Fibroblast of skin of right quadriceps (primary cell): ENCODE data around the gene MYO7B.
A peak's percentile ranks its signal among the peaks of the same experiment; 100 is the strongest.

ENCODE experiments used
- DNase-seq: peaks from one replicate; pipeline ENCODE4 v3.0.0-alpha.2; 2013

Gene MYO7B

GRCh38 chr2:127640082-127641072, 104.9 kb downstream of the MYO7B start:
- no peak for DNase-seq

- DNase-seq: no peak
Measured at GRCh38 chr2:127641133-127641532, 105.7 kb downstream of the MYO7B start.

- DNase-seq: no peak
Measured at GRCh38 chr2:127641846-127642507, 106.5 kb downstream of the MYO7B start.

- no peak for DNase-seq
Measured at GRCh38 chr2:127642706-127643438, 107.4 kb downstream of the MYO7B start.

GRCh38 chr2:127643439-127644065, 108.1 kb downstream of the MYO7B start:
- no peak for DNase-seq

DNA sequence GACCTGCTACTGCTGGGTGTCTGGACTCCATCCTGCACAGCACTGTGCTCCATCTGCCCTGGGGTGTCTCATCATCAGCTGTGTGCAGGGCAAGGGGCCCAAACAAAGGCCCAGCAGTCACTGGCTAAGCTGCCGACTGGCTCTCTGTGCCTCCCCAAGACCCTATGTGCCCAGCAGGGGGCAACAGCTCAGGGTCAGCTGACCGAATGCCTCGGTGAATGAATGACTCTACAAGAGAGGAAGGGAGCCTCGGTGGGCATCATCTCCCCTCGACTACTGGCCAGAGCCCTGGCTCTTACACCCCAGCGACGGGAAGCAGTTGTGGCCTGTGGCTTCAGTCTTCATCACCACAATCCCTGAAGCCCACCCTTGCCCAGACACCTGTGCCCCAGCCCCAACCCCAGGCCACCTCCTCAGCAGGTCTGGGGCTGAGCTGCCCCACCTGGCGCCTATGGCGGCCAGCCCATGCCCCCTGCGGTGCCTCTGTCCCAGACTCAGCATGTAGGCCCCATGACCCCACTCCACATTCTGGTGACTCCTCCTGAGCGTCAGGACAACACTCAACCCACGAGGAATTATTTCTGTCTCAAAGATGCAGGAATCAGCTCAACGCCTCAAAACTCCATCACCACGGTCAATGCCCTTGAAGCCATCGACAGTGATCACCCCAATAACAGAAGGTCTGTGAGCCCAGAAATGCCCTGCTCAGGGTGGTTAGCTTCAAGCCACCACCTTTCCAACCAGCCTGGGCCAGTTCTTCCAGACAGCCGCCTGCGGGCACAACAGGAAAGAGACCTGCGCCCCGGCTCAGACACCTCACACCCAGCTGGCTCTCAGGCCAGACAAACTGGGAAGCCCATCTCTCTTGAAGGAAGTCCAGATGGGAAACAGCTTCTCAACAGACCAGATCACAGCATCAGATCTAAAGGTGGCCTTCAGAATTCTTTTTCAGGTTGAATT, 108.9 kb downstream of the MYO7B start:
- DNase-seq: no peak

GRCh38 chr2:127645026-127645394, 109.5 kb downstream of the MYO7B start:
- DNase-seq: no peak

- no peak for DNase-seq
Measured at GRCh38 chr2:127645395-127646291, 110.2 kb downstream of the MYO7B start, which contains the start of gene GPR17. Gene GPR17, plus strand, starts transcription at chr2:127646153. Its CDS starts 4,583 bp downstream, at chr2:127650736.

GRCh38 chr2:127646487-127647241, 111.2 kb downstream of the MYO7B start:
- DNase-seq: no peak

DNA sequence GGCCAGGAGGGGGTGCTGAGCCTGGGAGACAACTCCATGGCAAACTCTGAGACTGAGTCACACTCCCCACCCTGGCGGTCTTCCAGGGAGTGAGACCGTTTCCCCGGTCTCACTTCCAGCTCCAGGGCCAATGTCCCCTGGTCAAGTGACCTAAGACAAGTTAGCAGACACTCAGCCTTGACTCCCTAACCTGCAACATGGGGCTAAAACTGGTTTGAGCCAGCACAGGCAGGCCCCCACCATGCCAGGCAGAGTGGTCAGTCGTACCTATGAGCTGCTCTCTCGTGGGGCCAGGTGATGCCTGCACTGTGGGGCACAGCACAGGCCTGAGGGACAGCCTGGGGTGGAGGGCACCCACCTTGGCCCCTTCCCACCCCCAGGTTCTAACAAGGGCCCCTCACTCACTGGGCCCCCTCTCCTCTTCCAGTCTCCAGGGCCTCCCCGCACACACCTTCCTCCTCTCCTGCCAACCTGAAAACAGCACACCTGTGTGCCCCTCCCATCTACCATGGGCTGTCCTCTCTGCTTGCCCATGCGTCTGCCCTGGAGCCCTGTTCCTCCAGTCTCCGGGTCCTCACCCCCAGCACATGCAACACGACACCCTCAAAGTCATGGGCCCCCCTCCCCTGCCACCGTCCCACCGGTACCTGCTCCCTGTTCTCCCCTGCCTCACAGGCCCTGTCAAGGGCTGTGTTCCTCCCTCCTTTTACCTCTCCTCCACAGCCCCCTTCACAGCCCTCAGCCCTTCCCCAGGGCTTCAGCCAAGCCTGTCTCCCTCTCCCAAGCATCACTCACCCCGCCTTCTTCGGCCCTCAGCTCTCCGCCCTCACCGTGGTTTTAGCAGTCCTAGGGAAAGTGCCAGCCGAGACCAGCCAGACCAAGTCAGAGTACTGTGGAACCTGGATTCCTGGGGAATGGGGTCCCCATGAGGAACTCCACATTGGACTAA, 112.0 kb downstream of the MYO7B start:
- DNase-seq: peak; percentile 38

DNA sequence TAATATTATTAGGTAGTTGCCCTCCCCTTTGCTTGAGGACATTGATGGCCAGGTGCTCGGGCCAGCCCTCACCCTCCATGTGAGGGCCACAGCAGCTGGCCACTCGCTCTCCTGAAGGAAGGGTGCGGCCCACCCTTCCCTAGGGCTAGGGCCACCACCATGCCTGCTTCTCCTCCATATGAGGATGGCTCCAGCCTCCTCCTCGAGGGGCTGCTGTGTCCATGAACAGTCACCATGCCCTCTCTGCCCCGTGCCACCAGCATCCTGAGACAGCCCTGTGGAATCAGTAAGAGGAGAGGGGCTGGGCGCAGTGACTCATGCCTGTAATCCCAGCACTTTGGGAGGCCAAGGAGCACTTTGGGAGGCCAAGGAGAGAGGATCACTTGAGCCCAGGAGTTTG, 112.8 kb downstream of the MYO7B start:
- DNase-seq: no peak

GRCh38 chr2:127649100-127649611, 113.7 kb downstream of the MYO7B start:
- DNase-seq: no peak

DNA sequence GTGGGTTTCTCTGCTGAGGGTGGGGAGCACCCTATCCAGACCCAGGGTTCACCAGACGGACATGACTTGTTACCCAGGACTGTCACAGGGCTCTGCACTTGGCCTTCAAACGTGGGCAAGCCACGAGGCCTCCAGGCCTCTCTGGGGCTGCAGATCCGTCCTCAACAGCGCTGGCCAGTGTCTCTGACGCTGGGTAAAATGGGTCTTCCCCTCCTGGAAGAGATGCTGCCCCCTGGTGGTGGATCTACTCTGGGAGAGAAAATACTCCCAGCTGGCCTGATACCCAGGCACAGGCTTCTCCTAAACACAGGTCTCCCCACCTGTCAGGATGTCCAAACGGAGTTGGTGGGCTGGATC, 114.2 kb downstream of the MYO7B start:
- peak; percentile 75 for DNase-seq

DNA sequence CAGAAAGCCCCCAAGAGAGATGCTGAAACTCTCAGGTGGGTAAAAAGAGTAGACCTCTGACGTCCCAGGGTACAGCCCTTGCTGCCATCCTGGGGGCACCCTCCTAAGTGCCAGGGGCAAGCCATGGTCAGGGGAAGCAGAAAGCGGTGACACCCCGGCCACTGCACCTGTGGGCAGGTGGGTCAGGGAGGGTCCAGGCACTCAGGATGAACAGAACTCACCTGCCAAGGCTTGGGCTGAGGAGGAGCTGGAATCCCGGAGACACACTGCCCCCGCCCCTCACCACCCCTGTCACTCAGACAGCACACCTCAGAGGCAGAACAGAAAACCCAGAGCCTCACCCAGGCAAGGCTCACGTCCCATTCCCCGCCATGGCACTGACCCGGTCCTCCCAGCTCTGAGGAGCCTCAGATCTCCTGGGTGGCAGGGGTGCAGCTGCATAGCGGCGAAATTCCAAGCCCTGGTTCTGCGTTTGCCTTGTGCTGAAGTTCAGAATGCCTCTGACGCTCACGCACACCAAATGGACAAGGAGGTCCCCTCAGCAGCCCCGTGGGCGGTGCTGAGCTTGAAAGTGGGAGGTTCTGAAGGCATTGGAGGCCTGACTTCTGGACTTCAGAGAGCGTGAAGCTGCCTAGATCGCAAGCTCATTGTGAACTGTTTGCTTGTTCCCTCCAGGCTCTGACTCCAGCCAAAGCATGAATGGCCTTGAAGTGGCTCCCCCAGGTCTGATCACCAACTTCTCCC, 114.7 kb downstream of the MYO7B start:
- no peak for DNase-seq

GRCh38 chr2:127650785-127651380, 115.4 kb downstream of the MYO7B start:
- no peak for DNase-seq

DNA sequence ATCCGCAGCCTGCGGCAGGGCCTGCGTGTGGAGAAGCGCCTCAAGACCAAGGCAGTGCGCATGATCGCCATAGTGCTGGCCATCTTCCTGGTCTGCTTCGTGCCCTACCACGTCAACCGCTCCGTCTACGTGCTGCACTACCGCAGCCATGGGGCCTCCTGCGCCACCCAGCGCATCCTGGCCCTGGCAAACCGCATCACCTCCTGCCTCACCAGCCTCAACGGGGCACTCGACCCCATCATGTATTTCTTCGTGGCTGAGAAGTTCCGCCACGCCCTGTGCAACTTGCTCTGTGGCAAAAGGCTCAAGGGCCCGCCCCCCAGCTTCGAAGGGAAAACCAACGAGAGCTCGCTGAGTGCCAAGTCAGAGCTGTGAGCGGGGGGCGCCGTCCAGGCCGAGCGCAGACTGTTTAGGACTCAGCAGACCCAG, 115.9 kb downstream of the MYO7B start:
- no peak for DNase-seq

DNA sequence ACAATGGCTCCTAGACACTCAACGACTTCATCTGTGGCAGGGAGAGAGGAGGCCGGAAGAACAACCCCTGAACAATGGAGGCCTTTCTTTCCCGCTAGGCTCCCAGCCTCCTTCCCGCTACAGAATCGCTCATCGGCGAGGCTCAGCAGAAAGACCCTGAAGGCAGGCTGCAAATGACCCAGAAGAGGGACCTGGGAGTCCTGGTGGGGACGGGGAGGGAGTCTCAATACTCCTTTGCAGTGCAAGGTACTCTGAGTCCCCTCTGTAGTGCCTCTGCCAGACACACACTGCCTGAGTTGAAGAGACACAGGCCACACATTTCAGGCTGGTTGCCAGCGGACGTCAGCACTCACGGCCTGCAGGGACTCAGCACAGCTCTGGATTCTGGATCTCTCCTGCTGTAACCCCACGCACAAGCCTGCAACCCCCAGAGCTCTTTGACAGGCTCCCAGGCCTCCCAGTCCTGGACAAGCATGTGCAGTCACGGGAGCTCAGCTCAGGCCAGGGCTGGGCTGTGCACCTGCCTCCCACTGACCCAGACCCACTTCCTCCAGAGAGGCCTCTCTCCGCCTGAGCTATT, 116.6 kb downstream of the MYO7B start:
- no peak for DNase-seq
